GM13976 (cell line): ENCODE measurements around the gene CAVIN1.
A peak's percentile ranks its signal among the peaks of the same experiment; 100 is the strongest.

Source experiments
- DNase-seq: peaks from one replicate; pipeline ENCODE4 v3.0.0; 2012; ENCODE audit warnings: low spot score
- CTCF ChIP-seq: IDR thresholded peaks from 2 replicates; pipeline ENCODE4 v1.5.1; 2012; ENCODE audit warnings: borderline replicate concordance, mild to moderate bottlenecking; ENCODE audit not compliant: insufficient read depth; ENCODE audit errors: extremely low read depth, missing control alignments, control extremely low read depth
- in situ Hi-C: fragments of 300-500 bp; cut with MboI; formaldehyde crosslinking; loops from one replicate; pipeline ENCODE4 v1.12.0; 2022; ENCODE audit warnings: low sequenced_read_pairs, mixed read lengths, inconsistent platforms; ENCODE audit not compliant: unreplicated experiment

CAVIN1 gene

DNA sequence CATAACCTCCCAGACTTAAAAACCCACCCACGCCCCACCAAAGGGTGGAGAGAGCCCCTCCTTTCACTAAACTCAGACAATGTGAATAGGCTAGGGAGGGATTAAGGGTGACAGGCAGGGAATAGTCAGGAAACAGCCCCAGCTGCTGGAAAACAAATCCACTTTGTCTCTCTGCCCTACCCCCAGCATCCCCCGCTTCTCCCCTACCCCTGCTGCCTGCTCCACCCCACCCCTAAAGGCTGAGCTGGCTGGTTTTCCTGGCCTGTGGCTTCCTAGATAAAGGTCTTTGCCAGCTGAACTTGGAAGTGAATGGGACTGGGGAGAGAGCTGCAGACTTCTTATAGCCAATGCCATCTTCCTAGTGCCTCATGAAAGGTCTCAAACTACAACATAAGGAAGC is 15.0 kb downstream of the CAVIN1 start:
- in situ Hi-C loops = loop anchor here (5.0 to 25.0 kb wide), 2 partner anchors 86 to 221 kb away; partner anchors contain the start of genes GHDC, HCRT and KCNH4
- DNase-seq = no peak

DNA sequence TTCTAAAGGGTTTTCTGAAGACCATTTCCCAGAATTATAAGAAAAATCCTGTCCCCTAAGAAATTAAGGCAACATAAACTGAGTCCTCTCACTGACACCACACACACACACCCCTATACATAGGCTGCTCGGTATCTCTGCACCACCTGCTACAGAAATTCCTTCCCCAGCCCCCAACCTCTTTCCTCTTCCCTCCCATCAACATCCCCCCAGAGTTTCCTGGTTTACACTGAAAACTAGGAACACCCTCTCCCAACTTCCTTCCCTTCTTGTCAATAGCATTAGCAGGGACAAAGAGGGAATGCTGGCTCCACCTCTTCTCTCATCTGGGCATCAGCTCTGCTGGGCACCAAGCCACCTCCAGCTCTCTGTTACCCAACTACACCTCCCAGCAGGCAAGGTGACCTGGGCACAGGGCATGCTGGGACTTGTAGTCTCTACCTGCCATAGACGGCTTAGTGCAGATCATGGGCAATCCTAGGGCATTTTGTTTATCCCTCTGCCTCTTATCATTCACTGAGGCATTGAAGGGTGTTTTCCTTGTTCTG is 15.7 kb downstream of the CAVIN1 start:
- in situ Hi-C loops = loop anchor here (5.0 to 25.0 kb wide), 2 partner anchors 85 to 220 kb away; partner anchors contain the start of genes GHDC, HCRT and KCNH4
- peak; percentile 72 for DNase-seq
- no peak for TF ChIP-seq CTCF

More for the DNA sequence above, 15.0 kb downstream of the CAVIN1 start:
- no peak for TF ChIP-seq CTCF

GRCh38 chr17:42406615-42407288 is 16.3 kb downstream of the CAVIN1 start:
- no peak for TF ChIP-seq CTCF
- in situ Hi-C loops = loop anchor here (5.0 to 25.0 kb wide), 2 partner anchors 84 to 219 kb away; partner anchors contain the start of genes GHDC, HCRT and KCNH4
- no peak for DNase-seq

DNA sequence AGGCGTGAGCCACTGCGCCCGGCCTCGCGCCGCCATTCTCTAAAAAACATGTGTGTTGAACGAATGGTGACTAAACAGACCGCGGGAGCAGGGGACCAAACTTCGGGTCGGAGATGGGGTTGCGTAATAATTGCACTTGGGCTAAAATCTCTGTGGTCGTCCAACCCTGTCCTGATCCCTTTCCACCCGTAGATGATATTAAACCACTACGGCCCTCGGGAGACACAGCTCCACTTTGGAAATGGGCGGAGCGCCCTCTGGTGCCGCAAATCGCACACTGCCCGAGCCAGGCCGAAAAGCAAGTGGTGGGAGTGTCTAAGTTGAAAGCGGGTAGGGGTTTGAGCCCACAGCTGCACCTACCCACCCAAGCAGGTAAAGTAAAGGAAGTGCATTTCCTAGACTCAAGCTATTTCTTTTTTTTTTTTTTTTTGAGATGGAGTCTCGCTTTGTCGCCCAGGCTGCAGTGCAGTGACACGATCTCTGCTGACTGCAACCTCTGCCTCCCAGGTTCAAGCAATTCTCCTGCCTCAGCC is 17.0 kb downstream of the CAVIN1 start:
- in situ Hi-C loops = loop anchor here (5.0 to 25.0 kb wide), 2 partner anchors 84 to 219 kb away; partner anchors contain the start of genes GHDC, HCRT and KCNH4
- peak; percentile 91 for TF ChIP-seq CTCF

DNA sequence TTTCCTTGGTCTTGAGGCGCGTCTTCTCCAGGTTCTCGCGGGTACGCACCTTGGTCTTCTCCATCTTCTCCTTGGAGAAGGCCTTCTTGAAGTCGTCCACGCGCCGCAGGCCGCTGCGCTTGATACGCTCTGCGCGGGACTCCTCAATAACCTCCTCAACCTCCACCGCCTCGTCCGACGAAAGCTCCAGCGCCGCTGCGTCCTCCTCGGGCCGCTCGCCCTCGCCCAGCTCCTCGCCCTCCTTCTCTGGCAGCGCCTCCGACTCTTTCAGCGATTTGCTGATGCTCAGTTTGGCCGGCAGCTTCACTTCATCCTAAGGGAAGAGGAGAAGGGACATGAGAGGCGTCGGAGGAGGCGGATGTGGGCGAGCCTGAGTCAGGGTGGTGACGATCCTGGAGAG is 18.0 kb downstream of the CAVIN1 start:
- in situ Hi-C loops = loop anchor here (5.0 to 25.0 kb wide), 2 partner anchors 83 to 218 kb away; partner anchors contain the start of genes GHDC, HCRT and KCNH4
- no peak for DNase-seq
- no peak for TF ChIP-seq CTCF

More for the DNA sequence above, 17.0 kb downstream of the CAVIN1 start:
- peak; percentile 84 for DNase-seq

DNA sequence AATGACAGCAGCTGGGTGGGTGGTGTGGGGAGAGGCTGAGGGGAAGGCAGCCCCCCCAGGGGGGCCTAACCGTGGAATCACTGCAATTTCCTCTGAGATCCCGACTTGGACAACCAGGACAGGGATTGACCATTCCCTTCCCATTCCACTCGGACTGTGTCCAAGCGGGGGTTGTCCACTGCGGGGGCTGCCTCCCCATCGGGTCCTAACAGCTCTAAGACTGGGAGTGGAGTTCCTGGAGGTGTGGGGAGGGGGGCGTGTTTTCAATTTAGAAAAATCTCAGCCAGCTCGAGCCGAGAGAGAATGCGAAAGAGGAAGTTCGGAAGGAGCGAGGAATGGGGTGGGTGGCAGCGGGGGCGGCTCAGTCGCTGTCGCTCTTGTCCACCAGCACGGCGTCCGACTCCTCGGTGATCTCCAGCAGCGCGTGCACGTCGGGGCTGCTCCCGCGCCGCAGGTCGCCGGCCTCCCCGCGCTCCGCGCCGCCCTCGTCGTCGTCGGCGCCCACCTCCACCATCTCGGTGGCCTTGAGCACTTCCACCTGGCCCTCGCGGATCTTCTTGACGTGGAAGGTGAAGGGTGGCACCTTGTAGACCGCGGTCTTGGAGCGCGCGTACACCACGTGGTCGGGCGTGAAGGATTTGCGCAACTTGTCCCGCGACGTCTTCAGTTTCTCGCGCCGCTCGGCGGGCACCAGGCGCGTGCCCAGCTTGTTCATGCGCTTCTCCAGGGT is 18.6 kb downstream of the CAVIN1 start:
- no peak for DNase-seq
- in situ Hi-C loops = loop anchor here (5.0 to 25.0 kb wide), 2 partner anchors 82 to 217 kb away; partner anchors contain the start of genes GHDC, HCRT and KCNH4
- TF ChIP-seq CTCF = no peak
